Spleen (tissue), 11 donors: ENCODE data around the gene LHFPL3. TPM values are rescaled to one million over a fixed set of nuclear protein-coding genes. Genes with fewer than 3 reads are reported as not detected.

Source experiments
- DNase-seq: peaks from one replicate; pipeline ENCODE4 v3.0.0-alpha.2; 2020
- H3K27ac ChIP-seq, 8 donors: fragments of 200-600 bp; sonication (generic) in 7 of 8; 1 replicate in 4 of 8; 2 replicates in 4 of 8; pipeline versions ENCODE4 v1.5.0 to v1.8.0; 2016 to 2021; ENCODE audit warnings: inconsistent platforms in 4 of 8, mild to moderate bottlenecking in 4 of 8, moderate library complexity in 1 of 8
- H3K27me3 ChIP-seq, 7 donors: fragments of 200-600 bp; sonication (generic) in 6 of 7; replicated peaks in 1 of 7; 1 replicate in 4 of 7; 2 replicates in 3 of 7; pipeline versions ENCODE4 v1.5.0 to v1.8.0; 2016 to 2021; ENCODE audit warnings: inconsistent platforms in 3 of 7, mild to moderate bottlenecking in 1 of 7
- H3K36me3 ChIP-seq, 6 donors: fragments of 200-600 bp; sonication (generic) in 5 of 6; 1 replicate in 4 of 6; 2 replicates in 2 of 6; pipeline versions ENCODE4 v1.5.0 to v1.8.0; 2016 to 2021; ENCODE audit warnings: inconsistent platforms in 2 of 6
- H3K4me1 ChIP-seq, 6 donors: fragments of 200-600 bp; sonication (generic) in 5 of 6; 1 replicate in 3 of 6; 2 replicates in 3 of 6; pipeline versions ENCODE4 v1.5.0 to v1.8.0; 2016 to 2021; ENCODE audit warnings: inconsistent platforms in 3 of 6
- H3K4me3 ChIP-seq, 8 donors: fragments of 200-600 bp; sonication (generic) in 7 of 8; 1 replicate in 4 of 8; 2 replicates in 4 of 8; pipeline versions ENCODE4 v1.5.0 to v1.8.0; 2016 to 2021; ENCODE audit warnings: inconsistent platforms in 4 of 8, mild to moderate bottlenecking in 4 of 8, moderate library complexity in 2 of 8
- H3K9me3 ChIP-seq, 8 donors: fragments of 200-600 bp; sonication (generic) in 7 of 8; 1 replicate in 4 of 8; 2 replicates in 4 of 8; pipeline versions ENCODE4 v1.5.0 to v1.8.0; 2016 to 2021; ENCODE audit warnings: inconsistent platforms in 4 of 8
- CTCF ChIP-seq, 11 experiments: fragments of 200-600 bp in 7 of 11; fragments of 450-650 bp in 4 of 11; sonication (generic) in 4 of 11; IDR thresholded peaks in 8 of 11; conservative IDR thresholded peaks in 3 of 11; 1 replicate in 7 of 11; 2 replicates in 4 of 11; pipeline versions ENCODE4 v1.4.0 to v1.8.0; 2016 to 2021; ENCODE audit warnings: antibody characterized with exemption in 11 of 11, inconsistent platforms in 4 of 11, mild to moderate bottlenecking in 1 of 11
- POLR2A ChIP-seq, 3 donors: fragments of 450-650 bp; IDR thresholded peaks; one replicate each; pipeline ENCODE4 v1.5.1; 2017; ENCODE audit warnings: antibody characterized with exemption in 3 of 3, mild to moderate bottlenecking in 1 of 3
- POLR2AphosphoS5 ChIP-seq, 3 donors: sonication (generic); formaldehyde crosslinking; IDR thresholded peaks; one replicate each; pipeline ENCODE4 v1.5.1; 2017; ENCODE audit warnings: antibody characterized with exemption in 3 of 3
- WGBS, 5 donors: extraction: QIAGEN DNeasy Blood & Tissue Kit in 3 of 5; methylation state at CpG; one replicate each; pipeline versions ENCODE4 v1.1.5 to v1.1.7; 2013 to 2018; 5-methylcytosine and 5-hydroxymethylcytosine counted together
- intact Hi-C: fragments of 100-400 bp; cut with DNase I; formaldehyde crosslinking; loops from one replicate; pipeline ENCODE4 v1.15.0; 2023; ENCODE audit warnings: low total_unique reads
- polyA plus RNA-seq, 3 donors: library from polyadenylated mRNA; stranded (reverse); fragments of 200-250 nt; gene quantifications; one replicate each; pipeline ENCODE4 v1.2.1, GENCODE V29; 2013
- total RNA-seq, 7 donors: library from RNA; depleted of rRNA in 3 of 7; stranded (reverse); fragments of >200 nt in 3 of 7; fragmentation: NEBNext Ultra II Directional in 4 of 7; extraction: Animal tissue kit (Norgen Biotek cat#: 25700) in 4 of 7; gene quantifications; one replicate each; pipeline versions ENCODE4 v1.1.0 to v1.2.1, GENCODE V29; 2016 to 2021
- donor health status: healthy with polysubstance abuse.
- donor health status: DM: no; HTN: no; CAD: no; lungs with moderate emphysema.
- donor health status: DM: no; HTN: no; CAD: no.
- donor health status: Bipolar disorder and iron deficiency.
- donor health status: healthy.
- donor health status: DM: no; HTN: no; CAD: no.
- donor health status: DM: yes; HTN: yes; CAD: no.

The LHFPL3 gene
- total and polyA plus RNA-seq, 10 donors, result 0.07 to 1.0 (median 0.20) TPM; not detected in 3

DNA sequence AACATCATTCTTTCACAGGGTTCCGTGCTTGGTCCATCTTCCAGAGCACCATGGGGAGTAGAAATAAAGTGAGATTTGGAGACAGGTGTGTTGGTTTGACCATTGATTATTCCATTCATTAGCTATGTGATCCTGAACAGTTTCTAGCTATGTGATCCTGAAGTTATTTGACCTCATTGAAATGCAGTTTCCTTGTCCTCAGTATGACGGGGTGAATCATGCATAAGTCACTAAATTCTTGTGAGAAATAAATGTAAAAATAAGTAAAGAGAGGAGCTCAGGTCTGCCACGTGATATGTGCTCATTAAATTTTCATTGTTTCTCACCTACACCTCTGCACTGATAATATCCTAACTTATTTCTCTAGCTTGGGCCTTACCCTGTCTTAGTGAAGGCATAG is 34.1 kb upstream of the LHFPL3 start:
- Histone ChIP-seq H3K4me1 (no peaks in the 10 kb centered on the region), H3K36me3 (no peaks in the 10 kb centered on the region), H3K9me3 (peaks cover 0 to 15% (median 0%) of the 10 kb centered on the region in 8 donors), H3K27me3 (peaks cover 0 to 3% (median 0%) of the 10 kb centered on the region in 7 donors), H3K4me3 (no peak overlapping the region), H3K27ac (no peak overlapping the region)
- DNase-seq, result no peak
- TF ChIP-seq POLR2A (IDR thresholded peaks at IDR 0.05) (no peak), POLR2AphosphoS5 (IDR thresholded peaks at IDR 0.05) (no peak), CTCF (IDR thresholded peaks at IDR 0.05 in 8 of 11, conservative IDR thresholded peaks at IDR 0.05 in 3 of 11) (no peak)
- intact Hi-C loops, result no loop called here
- WGBS, 5 donors, result 58 to 77% (median 73%) methylated on average over 3 of the region's 3 CpGs

DNA sequence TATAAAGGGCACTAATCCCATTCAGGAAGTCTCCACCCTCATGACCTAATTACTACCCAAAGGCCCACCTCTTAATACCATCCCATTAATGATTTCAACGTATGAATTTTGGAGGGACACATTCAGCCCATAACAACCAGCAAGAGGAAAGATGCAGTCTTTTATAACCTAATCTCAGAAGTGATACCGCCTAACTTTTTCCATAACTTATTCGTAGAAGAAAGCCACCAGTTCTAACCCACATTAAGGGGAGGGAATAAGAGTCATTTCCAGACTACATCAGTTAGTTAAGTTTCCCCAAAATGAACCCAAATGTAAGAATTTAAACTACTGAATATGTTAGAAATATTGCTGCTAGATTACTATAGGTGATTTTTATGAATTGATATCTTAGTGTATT is 32.1 kb upstream of the LHFPL3 start:
- Histone ChIP-seq H3K27ac (no peak overlapping the region), H3K4me1 (no peaks in the 10 kb centered on the region), H3K4me3 (no peak overlapping the region), H3K27me3 (peaks cover 0 to 3% (median 0%) of the 10 kb centered on the region in 7 donors), H3K36me3 (no peaks in the 10 kb centered on the region), H3K9me3 (peaks cover 0 to 10% (median 0%) of the 10 kb centered on the region in 8 donors)
- intact Hi-C loops, result no loop called here
- TF ChIP-seq POLR2A (IDR thresholded peaks at IDR 0.05) (no peak), CTCF (IDR thresholded peaks at IDR 0.05 in 8 of 11, conservative IDR thresholded peaks at IDR 0.05 in 3 of 11) (no peak), POLR2AphosphoS5 (IDR thresholded peaks at IDR 0.05) (no peak)
- no peak for DNase-seq
- WGBS, 5 donors, result 62 to 84% (median 73%) methylated on average over 3 of the region's 3 CpGs

DNA sequence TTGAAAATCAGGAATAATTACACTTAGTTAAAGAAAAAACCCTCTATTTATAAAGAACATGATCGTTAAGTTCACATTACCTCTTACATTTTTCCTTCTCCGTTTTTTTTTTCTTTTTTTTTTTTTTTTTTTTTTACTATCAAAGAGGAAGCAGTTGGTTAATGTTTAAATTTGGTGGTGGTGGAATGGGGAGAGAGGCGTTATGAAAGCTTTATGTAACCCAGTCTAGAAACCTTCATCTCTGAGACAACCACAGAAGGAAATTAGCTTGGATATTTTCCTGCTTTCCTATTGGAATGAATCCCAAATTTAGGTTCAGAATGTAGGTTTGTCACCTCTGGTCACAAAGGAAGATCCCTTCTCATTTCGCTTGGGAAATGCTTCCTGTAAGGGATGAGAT is 31.5 kb upstream of the LHFPL3 start:
- no peak for DNase-seq
- Histone ChIP-seq H3K4me3 (no peak overlapping the region), H3K4me1 (no peaks in the 10 kb centered on the region), H3K27me3 (peaks cover 0 to 3% (median 0%) of the 10 kb centered on the region in 7 donors), H3K9me3 (peaks cover 0 to 10% (median 0%) of the 10 kb centered on the region in 8 donors), H3K36me3 (no peaks in the 10 kb centered on the region), H3K27ac (no peak overlapping the region)
- intact Hi-C loops, result no loop called here
- TF ChIP-seq CTCF (IDR thresholded peaks at IDR 0.05 in 8 of 11, conservative IDR thresholded peaks at IDR 0.05 in 3 of 11) (no peak), POLR2A (IDR thresholded peaks at IDR 0.05) (no peak), POLR2AphosphoS5 (IDR thresholded peaks at IDR 0.05) (no peak)
- WGBS, 5 donors, result 37 to 65% (median 46%) methylated on average over 4 of the region's 4 CpGs

DNA sequence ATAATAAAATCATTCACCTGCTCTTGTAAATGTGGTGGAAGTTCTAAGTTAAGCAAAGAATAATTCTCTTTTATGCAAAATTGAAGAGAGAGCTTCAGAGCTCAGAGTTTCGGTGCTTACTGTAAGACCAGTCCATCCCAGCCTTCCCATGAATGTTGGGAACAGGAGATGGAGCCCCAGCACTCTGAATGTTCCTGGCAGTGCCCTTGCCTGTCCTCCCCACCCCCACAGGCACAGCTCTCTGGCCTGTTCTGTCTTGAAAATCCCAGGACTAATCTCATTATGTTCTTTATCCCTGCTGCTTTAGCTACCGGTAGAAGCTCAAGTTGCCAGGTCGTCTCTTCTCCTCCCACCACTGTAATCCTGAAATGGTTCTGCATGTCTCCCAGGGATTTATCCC is 29.1 kb upstream of the LHFPL3 start:
- WGBS, 5 donors, result 56 to 75% (median 69%) methylated on average over 3 of the region's 3 CpGs
- peaks cover 0 to 10% (median 0%) of the 10 kb centered on the region in 8 donors for H3K9me3 ChIP-seq
- intact Hi-C loops, result no loop called here
- no peak for DNase-seq
- no peak overlapping the region for H3K4me3 ChIP-seq
- no peaks in the 10 kb centered on the region for H3K4me1 ChIP-seq
- no peak overlapping the region for H3K27ac ChIP-seq
- TF ChIP-seq POLR2AphosphoS5 (IDR thresholded peaks at IDR 0.05) (no peak), CTCF (IDR thresholded peaks at IDR 0.05 in 8 of 11, conservative IDR thresholded peaks at IDR 0.05 in 3 of 11) (no peak), POLR2A (IDR thresholded peaks at IDR 0.05) (no peak)
- no peaks in the 10 kb centered on the region for H3K36me3 ChIP-seq
- peaks cover 0 to 3% (median 0%) of the 10 kb centered on the region in 7 donors for H3K27me3 ChIP-seq
